B cell (primary cell): ENCODE measurements around the gene HOXB1. TPM values are rescaled to one million over a fixed set of nuclear protein-coding genes. Genes with fewer than 3 reads are reported as not detected.

Experiments
- ATAC-seq: fragments of 200-7000 bp; cut with Tn5 transposase; one replicate; pipeline ENCODE4 v1.10.0; 2021; ENCODE audit warnings: low read depth, mild to moderate bottlenecking, moderate number of reproducible peaks, moderate library complexity
- CTCF ChIA-PET: fragments of 350-600 bp; sonication (Branson Sonifier 250); formaldehyde crosslinking; loops from one replicate; lab custom pipeline; 2021; ENCODE audit warnings: antibody characterized with exemption, inconsistent platforms; lab: Charles Lee
- POLR2A ChIA-PET: fragments of 350-600 bp; sonication (Branson Sonifier 250); formaldehyde crosslinking; loops from one replicate; lab custom pipeline; 2021; ENCODE audit warnings: antibody characterized with exemption; lab: Charles Lee
- DNase-seq: peaks from one replicate; pipeline ENCODE4 v3.0.0; 2013
- H2AFZ ChIP-seq: 2 replicates; pipeline ENCODE4 v1.6.1; 2012; ENCODE audit warnings: mild to moderate bottlenecking, low read depth, low read length; ENCODE audit not compliant: insufficient read depth, poor library complexity, severe bottlenecking
- H3K27ac ChIP-seq, 2 donors: 1 replicate in 1 of 2; 2 replicates in 1 of 2; pipeline ENCODE4 v1.5.1; 2012 to 2013; ENCODE audit warnings: low read length in 2 of 2, mild to moderate bottlenecking in 2 of 2, moderate library complexity in 1 of 2
- H3K27me3 ChIP-seq, 4 experiments: fragments of 200-600 bp in 1 of 4; sonication (generic) in 1 of 4; replicated peaks in 1 of 4; 1 replicate in 2 of 4; 2 replicates in 2 of 4; pipeline versions ENCODE4 v1.6.1 to v1.7.0; 2013 to 2016; ENCODE audit warnings: low read length in 3 of 4, mild to moderate bottlenecking in 2 of 4, mixed read lengths in 1 of 4, moderate library complexity in 1 of 4; ENCODE audit not compliant: insufficient read depth in 4 of 4, control insufficient read depth in 3 of 4; ENCODE audit errors: control extremely low read depth in 1 of 4
- H3K36me3 ChIP-seq, 2 experiments: replicated peaks in 1 of 2; 1 replicate in 1 of 2; 2 replicates in 1 of 2; pipeline versions ENCODE4 v1.6.1 to v1.7.1; 2013; ENCODE audit warnings: low read length in 1 of 2; ENCODE audit not compliant: insufficient read depth in 2 of 2, control insufficient read depth in 1 of 2; ENCODE audit errors: control extremely low read depth in 1 of 2, extremely low read depth in 1 of 2
- H3K4me1 ChIP-seq, 2 donors: fragments of 200-600 bp in 1 of 2; sonication (generic) in 1 of 2; 1 replicate in 1 of 2; 2 replicates in 1 of 2; pipeline versions ENCODE4 v1.5.1 to v1.6.1; 2013 to 2017; ENCODE audit warnings: low read length in 2 of 2; ENCODE audit not compliant: control insufficient read depth in 2 of 2, insufficient read depth in 2 of 2
- H3K4me2 ChIP-seq: replicated peaks from 2 replicates; pipeline ENCODE3; 2012; ENCODE audit warnings: mild to moderate bottlenecking, low read depth, low read length; ENCODE audit not compliant: poor library complexity, severe bottlenecking
- H3K4me3 ChIP-seq, 5 experiments: fragments of 200-600 bp in 1 of 5; sonication (generic) in 1 of 5; 1 replicate in 3 of 5; 2 replicates in 2 of 5; pipeline versions ENCODE4 v1.5.1 to v1.7.0; 2011 to 2016; ENCODE audit warnings: low read length in 4 of 5, mild to moderate bottlenecking in 4 of 5, low read depth in 2 of 5, control low read depth in 1 of 5, moderate library complexity in 1 of 5; ENCODE audit not compliant: insufficient read depth in 1 of 5; ENCODE audit errors: control extremely low read depth in 1 of 5, extremely low read depth in 1 of 5
- H3K79me2 ChIP-seq: fragments of 200-600 bp; sonication (generic); one replicate; pipeline ENCODE4 v1.6.0; 2016; ENCODE audit warnings: low read length; ENCODE audit not compliant: control insufficient read depth, insufficient read depth
- H3K9ac ChIP-seq: fragments of 200-600 bp; sonication (generic); 2 replicates; pipeline ENCODE4 v1.6.1; 2017; ENCODE audit warnings: mild to moderate bottlenecking, low read length, moderate library complexity
- H3K9me3 ChIP-seq, 3 donors: one replicate each; pipeline versions ENCODE4 v1.6.1 to v1.7.1; 2013; ENCODE audit warnings: low read length in 2 of 3; ENCODE audit not compliant: control insufficient read depth in 2 of 3, insufficient read depth in 1 of 3; ENCODE audit errors: control extremely low read depth in 1 of 3
- H4K20me1 ChIP-seq: 2 replicates; pipeline ENCODE4 v1.6.0; 2012; ENCODE audit warnings: mild to moderate bottlenecking, low read length; ENCODE audit not compliant: insufficient read depth, control insufficient read depth, poor library complexity, severe bottlenecking
- H3K27ac Mint-ChIP-seq: one replicate; pipeline ENCODE4 v1.8.0; 2021; ENCODE audit warnings: mixed read lengths
- H3K27me3 Mint-ChIP-seq: one replicate; pipeline ENCODE4 v1.8.0; 2021; ENCODE audit warnings: mixed read lengths
- H3K4me1 Mint-ChIP-seq: one replicate; pipeline ENCODE4 v1.8.0; 2021; ENCODE audit warnings: mixed read lengths
- H3K4me3 Mint-ChIP-seq: one replicate; pipeline ENCODE4 v1.8.0; 2021; ENCODE audit warnings: mixed read lengths
- H3K9me3 Mint-ChIP-seq: one replicate; pipeline ENCODE4 v1.8.0; 2022; ENCODE audit warnings: mixed read lengths; ENCODE audit not compliant: insufficient read depth
- EZH2 ChIP-seq: IDR thresholded peaks from 2 replicates; pipeline ENCODE4 v1.6.1; 2012; ENCODE audit warnings: borderline replicate concordance, low read depth, mild to moderate bottlenecking, moderate library complexity, low read length; ENCODE audit not compliant: insufficient read depth, poor library complexity, severe bottlenecking
- WGBS: methylation state at CpG from one replicate; pipeline ENCODE4 v1.1.5; 2013; ENCODE audit warnings: missing lambda C conversion rate; ENCODE audit not compliant: insufficient coverage; 5-methylcytosine and 5-hydroxymethylcytosine counted together
- intact Hi-C: fragments of 100-400 bp; cut with micrococcal nuclease; formaldehyde crosslinking; loops from one replicate; pipeline ENCODE4 v1.10.0; 2022
- polyA plus RNA-seq: library from polyadenylated mRNA; depleted of rRNA; stranded (reverse); fragments of >200 nt; gene quantifications from 2 replicates; pipeline ENCODE4 v1.2.3, GENCODE V29; 2012
- total RNA-seq, 2 donors: library from RNA; stranded (reverse); fragments of 120-200 nt in 1 of 2; gene quantifications; 1 replicate in 1 of 2; 2 replicates in 1 of 2; pipeline versions ENCODE4 v1.2.3 to v1.2.4, GENCODE V29; 2013 to 2022
- TF ChIP-seq, protein P1 (sequence below): fragments of 200-600 bp; IDR thresholded peaks from one replicate; pipeline ENCODE4 v1.8.0; 2022; ENCODE audit warnings: antibody characterized with exemption, mild to moderate bottlenecking

Gene HOXB1
- total and polyA plus RNA-seq, 2 donors (not counting 1 experiment from before 2014, with no cell fraction given), result not detected

GRCh38 chr17:48491527-48492273, 39.1 kb downstream of the HOXB1 start:
- Histone ChIP-seq H2AFZ (peak overlapping the region; percentile 22), H3K27ac (no peak overlapping the region), H3K9me3 (peaks cover 0 to 4% (median 0%) of the 10 kb centered on the region in 3 donors), H3K4me3 (no peak overlapping the region), H3K79me2 (no peaks in the 10 kb centered on the region), H3K36me3 (no peaks in the 10 kb centered on the region), H3K4me2 (peak overlapping the region; percentile 20), H4K20me1 (no peaks in the 10 kb centered on the region), H3K4me1 (peaks cover 19 to 22% of the 10 kb centered on the region in 2 donors), H3K27me3 (peaks cover 0 to 35% (median 13%) of the 10 kb centered on the region in 4 experiments), H3K9ac (no peak overlapping the region)
- 44% methylated on average over 2 of the region's 3 CpGs for WGBS
- Mint-ChIP-seq H3K27me3 (peaks cover 50% of the 10 kb centered on the region), H3K27ac (no peak overlapping the region), H3K4me3 (peak overlapping the region; percentile 73), H3K9me3 (no peaks in the 10 kb centered on the region), H3K4me1 (peaks cover 20% of the 10 kb centered on the region)
- DNase-seq (peak; percentile 74), ATAC-seq (peak; percentile 39)
- ChIA-PET POLR2A (no interaction called here), CTCF (interaction anchor here (0.6 to 2.0 kb wide), 10 partner anchors 10 to 160 kb away, joined by 3 to 9 read pairs (median 4); partner anchors contain the start of gene HOXB5)
- intact Hi-C loops, result loop anchor here (1.0 to 10.0 kb wide), 2 partner anchors 22 to 53 kb away; partner anchors contain the start of gene HOXB2
- TF ChIP-seq EZH2, result no peak
- TF ChIP-seq, protein P1, sequence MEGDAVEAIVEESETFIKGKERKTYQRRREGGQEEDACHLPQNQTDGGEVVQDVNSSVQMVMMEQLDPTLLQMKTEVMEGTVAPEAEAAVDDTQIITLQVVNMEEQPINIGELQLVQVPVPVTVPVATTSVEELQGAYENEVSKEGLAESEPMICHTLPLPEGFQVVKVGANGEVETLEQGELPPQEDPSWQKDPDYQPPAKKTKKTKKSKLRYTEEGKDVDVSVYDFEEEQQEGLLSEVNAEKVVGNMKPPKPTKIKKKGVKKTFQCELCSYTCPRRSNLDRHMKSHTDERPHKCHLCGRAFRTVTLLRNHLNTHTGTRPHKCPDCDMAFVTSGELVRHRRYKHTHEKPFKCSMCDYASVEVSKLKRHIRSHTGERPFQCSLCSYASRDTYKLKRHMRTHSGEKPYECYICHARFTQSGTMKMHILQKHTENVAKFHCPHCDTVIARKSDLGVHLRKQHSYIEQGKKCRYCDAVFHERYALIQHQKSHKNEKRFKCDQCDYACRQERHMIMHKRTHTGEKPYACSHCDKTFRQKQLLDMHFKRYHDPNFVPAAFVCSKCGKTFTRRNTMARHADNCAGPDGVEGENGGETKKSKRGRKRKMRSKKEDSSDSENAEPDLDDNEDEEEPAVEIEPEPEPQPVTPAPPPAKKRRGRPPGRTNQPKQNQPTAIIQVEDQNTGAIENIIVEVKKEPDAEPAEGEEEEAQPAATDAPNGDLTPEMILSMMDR, result no peak

DNA sequence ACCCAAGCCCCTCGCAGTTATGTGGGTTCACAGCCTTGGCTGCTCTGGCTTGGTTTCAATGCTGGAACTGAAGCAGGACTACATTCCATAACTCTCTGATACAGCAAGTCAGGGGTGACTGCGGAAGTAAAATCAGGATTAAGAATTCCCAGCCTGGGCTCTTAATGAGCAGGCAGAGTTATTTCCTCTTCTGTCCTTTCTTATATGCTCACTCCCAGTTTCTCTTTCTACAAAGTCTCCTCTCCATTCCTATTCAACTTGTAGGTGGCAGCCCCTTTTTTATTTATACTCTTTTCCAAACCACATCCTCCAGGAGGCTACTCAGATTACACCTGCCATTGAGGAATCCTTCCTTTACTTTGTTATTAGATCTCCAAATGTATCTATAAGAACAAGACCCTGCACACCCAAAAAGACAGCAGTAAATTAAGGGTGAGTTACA, 40.3 kb downstream of the HOXB1 start:
- Histone ChIP-seq H3K9me3 (peaks cover 0 to 4% (median 0%) of the 10 kb centered on the region in 3 donors), H3K9ac (no peak overlapping the region), H3K27me3 (peaks cover 0 to 32% (median 13%) of the 10 kb centered on the region in 4 experiments), H3K4me2 (no peak overlapping the region), H3K79me2 (no peaks in the 10 kb centered on the region), H3K27ac (no peak overlapping the region), H4K20me1 (no peaks in the 10 kb centered on the region), H3K4me1 (peaks cover 19 to 22% of the 10 kb centered on the region in 2 donors), H2AFZ (no peak overlapping the region), H3K4me3 (no peak overlapping the region), H3K36me3 (no peaks in the 10 kb centered on the region)
- H3K4me3 Mint-ChIP-seq, result no peak overlapping the region
- no peak overlapping the region for H3K27ac Mint-ChIP-seq
- ATAC-seq, result no peak
- CTCF ChIA-PET, result interaction anchor here (0.7 kb wide), 1 partner anchor 139 kb away, joined by 4 read pairs; no protein-coding TSS in a partner anchor
- no peak for TF ChIP-seq EZH2
- TF ChIP-seq, protein P1, result no peak
- no peaks in the 10 kb centered on the region for H3K9me3 Mint-ChIP-seq
- POLR2A ChIA-PET, result no interaction called here
- DNase-seq, result no peak
- peaks cover 47% of the 10 kb centered on the region for H3K27me3 Mint-ChIP-seq
- H3K4me1 Mint-ChIP-seq, result peaks cover 20% of the 10 kb centered on the region
- intact Hi-C loops, result loop anchor here (10.0 kb wide), 1 partner anchor 54 kb away; the partner anchor contains the start of gene HOXB2
- 86% methylated on average over 2 of the region's 2 CpGs for WGBS
